Activated T-cell treated with anti-CD3 and anti-CD28 coated beads for 24 hours (primary cell): Measurements from ENCODE around the gene PGA3.
"Not testable (repeated sequence)": the region's sequence is repeated elsewhere in the genome, so short reads cannot be mapped to it uniquely, and the experiment has no call there.

Experiments
- DNase-seq: peaks from one replicate; pipeline ENCODE4 v3.0.0-alpha.2; 2020; ENCODE audit warnings: low read depth

PGA3 gene

GRCh38 chr11:61210629-61211028 lies 7.3 kb downstream of the PGA3 start:
- DNase-seq: not testable (repeated sequence)

- DNase-seq: not testable (repeated sequence)
Observed at GRCh38 chr11:61211327-61211952, 8.1 kb downstream of the PGA3 start.

- not testable (repeated sequence) for DNase-seq
Observed at GRCh38 chr11:61212202-61212601, 8.9 kb downstream of the PGA3 start.

- DNase-seq: not testable (repeated sequence)
Observed at GRCh38 chr11:61213711-61214324, 10.5 kb downstream of the PGA3 start.

- DNase-seq: not testable (repeated sequence)
Observed at GRCh38 chr11:61218306-61218705, 15.0 kb downstream of the PGA3 start.

GRCh38 chr11:61219016-61219415 lies 15.7 kb downstream of the PGA3 start:
- not testable (repeated sequence) for DNase-seq

- DNase-seq: not testable (repeated sequence)
Observed at GRCh38 chr11:61222047-61222446, 18.7 kb downstream of the PGA3 start, which contains the start of gene PGA4. Gene PGA4 (plus strand): TSS chr11:61222347. CDS start chr11:61222401, 54 bp downstream.

- DNase-seq: not testable (repeated sequence)
Observed at GRCh38 chr11:61222692-61223091, 19.4 kb downstream of the PGA3 start.

- DNase-seq: not testable (repeated sequence)
Observed at GRCh38 chr11:61226457-61227137, 23.3 kb downstream of the PGA3 start.

GRCh38 chr11:61229458-61229857 lies 26.1 kb downstream of the PGA3 start:
- DNase-seq: not testable (repeated sequence)

- not testable (repeated sequence) for DNase-seq
Observed at GRCh38 chr11:61231033-61231432, 27.7 kb downstream of the PGA3 start.

- DNase-seq: not testable (repeated sequence)
Observed at GRCh38 chr11:61231585-61231984, 28.3 kb downstream of the PGA3 start.

GRCh38 chr11:61232548-61233145 lies 29.3 kb downstream of the PGA3 start:
- DNase-seq: not testable (repeated sequence)

GRCh38 chr11:61237130-61237529 lies 33.8 kb downstream of the PGA3 start:
- DNase-seq: not testable (repeated sequence)

- not testable (repeated sequence) for DNase-seq
Observed at GRCh38 chr11:61240288-61240687, 37.0 kb downstream of the PGA3 start.

GRCh38 chr11:61240875-61241274 lies 37.6 kb downstream of the PGA3 start, which contains the start of gene PGA5:
Gene PGA5 (plus strand): TSS chr11:61241175. CDS start chr11:61241227, 52 bp downstream.
- DNase-seq: not testable (repeated sequence)

- DNase-seq: not testable (repeated sequence)
Observed at GRCh38 chr11:61241526-61241925, 38.2 kb downstream of the PGA3 start.

- not testable (repeated sequence) for DNase-seq
Observed at GRCh38 chr11:61245284-61245964, 42.1 kb downstream of the PGA3 start.

GRCh38 chr11:61248071-61248470 lies 44.8 kb downstream of the PGA3 start:
- not testable (repeated sequence) for DNase-seq

- not testable (repeated sequence) for DNase-seq
Observed at GRCh38 chr11:61249201-61249600, 45.9 kb downstream of the PGA3 start.
